ENCODE measurements around the gene CDH10.

Gene CDH10

GRCh38 chr5:24475101-24475500, 169.7 kb downstream of the CDH10 start:
- no peak for DNase-seq

- no peak for DNase-seq
Measured at GRCh38 chr5:24474685-24475084, 170.1 kb downstream of the CDH10 start.

GRCh38 chr5:24472518-24472917, 172.3 kb downstream of the CDH10 start:
- DNase-seq, result no peak

GRCh38 chr5:24444414-24444813, 200.4 kb downstream of the CDH10 start:
- DNase-seq, result no peak

- DNase-seq, result no peak
Measured at GRCh38 chr5:24439465-24439864, 205.3 kb downstream of the CDH10 start.
